Measurements from ENCODE around the gene NINL.
"Not testable (repeated sequence)": the region's sequence is repeated elsewhere in the genome, so short reads cannot be mapped to it uniquely, and the experiment has no call there.

Gene NINL

GRCh38 chr20:25563362-25563761, 22.0 kb downstream of the NINL start:
- no peaks in the 10 kb centered on the region for H3K79me2 ChIP-seq (ENCODE audit: insufficient read depth, low read length)
- no peaks in the 10 kb centered on the region for H4K20me1 ChIP-seq (ENCODE audit: insufficient read depth, low read length)
- H3K9me3 ChIP-seq (ENCODE audit: low read length), result no peaks in the 10 kb centered on the region
- H3F3A ChIP-seq (ENCODE audit: insufficient read depth, low read length), result no peaks in the 10 kb centered on the region
- no peak overlapping the region for H3K27ac ChIP-seq (ENCODE audit: low read depth, low read length, poor library complexity, severe bottlenecking)
- no peak overlapping the region for H2AFZ ChIP-seq (ENCODE audit: low read length)
- H3K36me3 ChIP-seq (ENCODE audit: insufficient read depth, low read length), result no peaks in the 10 kb centered on the region
- no peaks in the 10 kb centered on the region for H3K9me2 ChIP-seq (ENCODE audit: low read depth, low read length)
- no peak overlapping the region for H3K4me2 ChIP-seq (ENCODE audit: low read length)
- H3K27me3 ChIP-seq (ENCODE audit: insufficient read depth, low read length), result no peaks in the 10 kb centered on the region
- TF ChIP-seq CTCF (IDR thresholded peaks at IDR 0.05; ENCODE audit: low read length) (no peak), EZH2 (IDR thresholded peaks at IDR 0.05; ENCODE audit: borderline replicate concordance, low read length) (no peak)
- H3K4me1 ChIP-seq (ENCODE audit: insufficient read depth, low read length, severe bottlenecking), result no peaks in the 10 kb centered on the region
- H3K4me3 ChIP-seq (ENCODE audit: low read depth, low read length, poor library complexity, severe bottlenecking), result no peak overlapping the region
- H3K9ac ChIP-seq (ENCODE audit: low read length), result no peak overlapping the region

- H3K9me3 ChIP-seq (ENCODE audit: low read length); H3K36me3 ChIP-seq (ENCODE audit: insufficient read depth, low read length); H3K4me1 ChIP-seq (ENCODE audit: insufficient read depth, low read length, severe bottlenecking); H3K27ac ChIP-seq (ENCODE audit: low read depth, low read length, poor library complexity, severe bottlenecking); H3K27me3 ChIP-seq (ENCODE audit: insufficient read depth, low read length); H3K79me2 ChIP-seq (ENCODE audit: insufficient read depth, low read length); H4K20me1 ChIP-seq (ENCODE audit: insufficient read depth, low read length); H2AFZ ChIP-seq (ENCODE audit: low read length); H3K4me3 ChIP-seq (ENCODE audit: low read depth, low read length, poor library complexity, severe bottlenecking); H3F3A ChIP-seq (ENCODE audit: insufficient read depth, low read length); H3K9ac ChIP-seq (ENCODE audit: low read length); H3K9me2 ChIP-seq (ENCODE audit: low read depth, low read length); H3K4me2 ChIP-seq (ENCODE audit: low read length): not testable (repeated sequence)
Observed at GRCh38 chr20:25561771-25562170, 23.6 kb downstream of the NINL start.

GRCh38 chr20:25553819-25554296, 31.5 kb downstream of the NINL start:
- TF ChIP-seq CTCF (IDR thresholded peaks at IDR 0.05; ENCODE audit: low read length), result no peak
- Histone ChIP-seq H4K20me1 (ENCODE audit: insufficient read depth, low read length) (no peaks in the 10 kb centered on the region), H3K36me3 (ENCODE audit: insufficient read depth, low read length) (no peaks in the 10 kb centered on the region), H3K9ac (ENCODE audit: low read length) (no peak overlapping the region), H3K4me1 (ENCODE audit: insufficient read depth, low read length, severe bottlenecking) (no peaks in the 10 kb centered on the region), H3K4me3 (ENCODE audit: low read depth, low read length, poor library complexity, severe bottlenecking) (no peak overlapping the region), H3K27ac (ENCODE audit: low read depth, low read length, poor library complexity, severe bottlenecking) (no peak overlapping the region), H3K27me3 (ENCODE audit: insufficient read depth, low read length) (no peaks in the 10 kb centered on the region), H3K9me2 (ENCODE audit: low read depth, low read length) (no peaks in the 10 kb centered on the region), H2AFZ (ENCODE audit: low read length) (no peak overlapping the region), H3K4me2 (ENCODE audit: low read length) (no peak overlapping the region), H3K79me2 (ENCODE audit: insufficient read depth, low read length) (no peaks in the 10 kb centered on the region), H3F3A (ENCODE audit: insufficient read depth, low read length) (no peaks in the 10 kb centered on the region), H3K9me3 (ENCODE audit: low read length) (no peaks in the 10 kb centered on the region)

- H3K4me1 ChIP-seq (ENCODE audit: insufficient read depth, low read length, severe bottlenecking), result no peaks in the 10 kb centered on the region
- no peaks in the 10 kb centered on the region for H3K9me2 ChIP-seq (ENCODE audit: low read depth, low read length)
- H4K20me1 ChIP-seq (ENCODE audit: insufficient read depth, low read length), result no peaks in the 10 kb centered on the region
- TF ChIP-seq EZH2 (IDR thresholded peaks at IDR 0.05; ENCODE audit: borderline replicate concordance, low read length) (no peak), CTCF (IDR thresholded peaks at IDR 0.05; ENCODE audit: low read length) (no peak)
- H3K27ac ChIP-seq (ENCODE audit: low read depth, low read length, poor library complexity, severe bottlenecking), result no peak overlapping the region
- H3F3A ChIP-seq (ENCODE audit: insufficient read depth, low read length), result no peaks in the 10 kb centered on the region
- H3K79me2 ChIP-seq (ENCODE audit: insufficient read depth, low read length), result no peaks in the 10 kb centered on the region
- no peak overlapping the region for H3K9ac ChIP-seq (ENCODE audit: low read length)
- no peaks in the 10 kb centered on the region for H3K9me3 ChIP-seq (ENCODE audit: low read length)
- no peaks in the 10 kb centered on the region for H3K36me3 ChIP-seq (ENCODE audit: insufficient read depth, low read length)
- H3K27me3 ChIP-seq (ENCODE audit: insufficient read depth, low read length), result no peaks in the 10 kb centered on the region
- no peak overlapping the region for H2AFZ ChIP-seq (ENCODE audit: low read length)
- no peak overlapping the region for H3K4me2 ChIP-seq (ENCODE audit: low read length)
- H3K4me3 ChIP-seq (ENCODE audit: low read depth, low read length, poor library complexity, severe bottlenecking), result no peak overlapping the region
Observed at GRCh38 chr20:25552977-25553376, 32.4 kb downstream of the NINL start.

All from OCI-LY1 (cell line).